GM19238 (cell line): ENCODE data around the gene SPTBN1.

ENCODE experiments used
- DNase-seq: peaks from one replicate; pipeline ENCODE4 v3.0.0; 2011; ENCODE audit warnings: low spot score; ENCODE audit not compliant: insufficient read length

SPTBN1 gene

DNA sequence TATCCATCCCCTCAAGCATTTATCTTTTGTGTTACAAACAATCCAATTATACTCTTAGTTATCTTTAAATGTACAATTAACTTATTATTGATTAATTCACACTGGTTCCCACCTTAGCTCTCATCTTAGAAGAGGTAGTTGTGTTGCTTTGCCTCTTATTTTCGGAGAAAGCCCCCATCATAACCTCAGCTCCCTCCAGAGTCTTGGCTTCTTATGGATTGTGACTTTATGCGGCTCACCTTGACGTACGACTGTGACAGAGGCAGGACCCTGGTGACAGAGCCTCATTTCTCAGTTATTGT, 132.9 kb downstream of the SPTBN1 start:
- no peak for DNase-seq

DNA sequence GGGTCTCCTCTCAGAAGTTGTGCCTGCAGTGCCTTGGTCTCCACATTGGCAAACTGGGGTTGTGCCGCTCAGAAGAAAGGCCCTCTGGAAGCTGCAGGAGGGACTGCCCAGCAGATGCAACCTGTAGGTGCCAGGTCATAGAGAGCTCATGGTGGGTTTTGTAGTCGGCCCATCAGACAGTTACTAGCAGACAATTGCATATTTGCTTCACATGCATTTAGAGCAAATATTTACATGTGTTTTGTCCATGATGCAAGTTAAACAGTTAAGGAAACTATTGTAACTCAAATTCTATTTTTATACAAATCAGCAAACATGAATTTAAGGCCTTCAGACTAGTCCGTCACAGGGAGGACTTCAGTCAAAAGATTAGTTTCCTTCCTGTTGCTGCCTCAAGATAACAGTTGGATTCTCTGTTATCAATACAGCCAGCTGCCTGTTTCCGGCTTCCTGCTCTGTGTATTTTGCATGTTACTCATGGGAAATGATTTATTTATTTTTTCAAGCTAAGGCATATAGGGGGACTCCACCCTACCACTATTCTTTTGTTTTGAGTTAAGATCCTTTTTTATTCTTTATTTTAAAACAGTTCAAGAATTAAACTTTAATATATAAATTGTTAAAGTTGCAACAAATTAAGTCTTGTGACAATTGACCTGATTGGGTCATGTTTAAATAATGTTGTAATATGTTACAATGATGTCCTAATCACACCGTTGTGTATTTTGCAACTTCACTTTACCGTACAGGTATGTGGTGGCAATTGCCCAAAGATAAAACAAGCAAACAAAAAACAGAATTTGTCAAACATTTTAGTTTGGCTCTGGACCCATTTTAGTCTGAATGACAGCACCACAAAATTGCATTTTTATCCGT, 133.5 kb downstream of the SPTBN1 start:
- no peak for DNase-seq

DNA sequence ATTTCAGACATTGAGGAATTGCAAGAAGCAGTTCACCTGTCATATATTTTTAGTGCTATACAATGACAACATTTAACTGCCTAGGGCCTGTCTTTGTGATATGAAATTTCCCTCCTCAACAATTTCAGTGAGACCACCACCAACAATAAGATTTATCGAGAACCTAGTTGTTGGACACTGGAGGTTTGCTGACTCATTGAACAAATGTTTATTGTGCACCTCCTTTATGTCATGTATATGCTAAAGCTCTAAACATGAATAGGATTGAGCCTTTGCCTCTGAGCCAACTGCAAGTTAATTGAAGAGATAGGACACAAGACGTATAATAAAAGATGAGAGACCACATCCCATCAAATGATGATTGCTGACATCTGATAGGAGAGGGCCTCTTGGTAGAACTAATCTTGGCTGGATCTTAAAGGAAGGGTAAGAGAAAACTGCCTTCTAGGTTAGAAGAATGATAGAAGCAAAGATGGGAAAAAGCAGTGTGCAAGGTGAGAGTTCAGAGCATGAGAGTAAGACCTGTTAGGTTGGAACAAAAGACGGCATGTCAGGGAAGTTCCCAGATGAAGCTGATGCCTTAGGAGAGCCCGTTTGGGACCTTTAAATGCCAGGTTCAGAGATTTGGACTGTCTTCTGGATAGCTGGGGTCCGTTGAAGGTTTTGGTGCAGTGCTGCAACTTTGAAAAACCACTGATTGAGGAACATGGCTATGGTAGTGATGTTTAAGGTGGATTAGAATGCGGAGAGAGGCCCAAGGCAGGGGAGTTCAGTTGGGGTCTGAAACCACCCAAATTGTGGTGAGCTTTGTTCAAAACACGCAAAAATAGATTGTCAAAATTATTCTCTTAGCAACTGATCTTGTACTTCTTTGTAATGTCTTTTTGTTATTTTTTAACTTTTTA, 134.3 kb downstream of the SPTBN1 start:
- DNase-seq: no peak

DNA sequence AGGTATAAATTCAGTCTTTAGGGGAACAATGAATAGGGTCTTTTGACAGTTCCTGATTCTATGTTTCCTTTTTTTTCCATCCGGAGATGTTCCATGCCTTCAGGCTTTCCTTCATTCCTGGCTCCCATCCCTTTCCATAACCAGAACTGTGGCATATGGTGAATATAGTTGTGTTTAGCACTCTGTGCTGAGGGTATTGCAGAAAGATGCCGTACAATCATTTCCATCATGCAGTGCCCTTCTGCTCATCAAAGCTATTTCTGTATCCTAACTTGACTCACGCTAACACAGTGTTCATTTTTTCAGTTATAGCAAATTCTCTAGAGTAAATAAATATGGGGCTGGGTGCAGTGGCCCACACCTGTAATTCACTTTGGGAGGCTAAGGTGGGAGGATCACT, 135.4 kb downstream of the SPTBN1 start:
- no peak for DNase-seq

DNA sequence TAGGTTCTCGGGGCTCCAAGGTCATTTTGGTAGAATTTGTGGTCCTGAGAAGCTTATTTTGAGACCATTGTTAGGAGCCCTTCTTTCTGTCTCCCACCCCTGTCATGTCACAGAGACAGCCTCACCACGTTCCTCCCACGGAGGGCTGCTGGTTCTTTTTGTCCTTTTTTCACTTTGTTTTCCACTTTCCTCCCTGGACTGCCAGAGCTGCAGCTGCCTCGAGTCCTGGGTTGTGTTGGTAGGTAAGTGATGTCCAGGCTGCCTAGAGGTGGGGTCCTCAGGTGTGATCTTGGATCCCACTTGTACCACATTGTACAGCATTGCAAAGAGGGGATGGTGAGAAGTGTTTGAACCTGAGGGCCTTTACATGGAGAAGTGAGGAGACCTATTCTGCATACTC, 137.1 kb downstream of the SPTBN1 start:
- no peak for DNase-seq

DNA sequence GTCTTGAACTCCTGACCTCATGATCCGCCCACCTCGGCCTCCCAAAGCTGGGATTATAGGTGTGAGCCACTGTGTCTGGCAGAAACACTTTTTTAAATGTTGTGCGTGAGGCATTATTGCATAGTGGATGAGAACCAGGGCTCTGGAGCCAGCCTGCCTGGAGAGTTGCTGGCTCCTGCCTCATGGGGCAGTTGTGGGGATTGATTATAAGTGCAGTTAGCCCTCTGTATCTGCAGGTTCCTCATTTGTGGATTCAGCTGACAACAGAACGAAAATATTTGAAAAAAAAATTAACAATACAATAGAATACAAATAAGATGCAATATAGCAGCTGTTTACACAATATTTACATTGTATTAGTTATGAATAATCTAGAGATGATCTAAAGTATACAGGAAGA, 137.9 kb downstream of the SPTBN1 start:
- DNase-seq: no peak

DNA sequence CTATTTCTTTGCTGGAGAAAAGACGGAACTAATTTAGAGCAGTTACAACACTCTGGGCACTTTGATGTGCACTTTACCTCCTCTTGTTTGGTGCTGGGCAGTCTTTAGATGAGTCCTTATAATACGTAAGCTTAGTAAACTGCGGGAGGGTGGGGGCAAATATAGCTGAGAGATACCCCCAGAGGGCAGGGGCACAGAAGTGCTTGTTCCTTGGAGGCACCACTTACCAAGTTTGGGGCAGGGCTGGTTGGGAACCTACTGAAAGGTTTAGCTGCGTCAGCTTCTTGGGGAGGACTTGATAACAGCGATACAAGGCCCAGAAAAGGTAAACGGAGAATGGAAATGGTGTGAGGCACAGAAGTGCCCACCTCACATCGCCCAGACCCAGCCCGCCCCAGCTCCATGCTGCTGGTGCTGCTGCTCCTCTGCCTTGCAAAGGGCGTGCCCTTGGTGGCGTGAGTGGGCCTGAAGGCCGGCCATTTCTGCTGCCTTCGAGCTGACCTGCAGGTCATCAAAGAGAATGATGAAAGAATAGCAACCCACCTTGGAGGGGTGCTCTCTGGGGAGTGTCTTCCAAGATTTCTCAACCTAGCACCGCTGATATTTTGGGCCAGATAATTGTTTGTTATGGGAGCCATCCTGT, 139.2 kb downstream of the SPTBN1 start:
- no peak for DNase-seq

DNA sequence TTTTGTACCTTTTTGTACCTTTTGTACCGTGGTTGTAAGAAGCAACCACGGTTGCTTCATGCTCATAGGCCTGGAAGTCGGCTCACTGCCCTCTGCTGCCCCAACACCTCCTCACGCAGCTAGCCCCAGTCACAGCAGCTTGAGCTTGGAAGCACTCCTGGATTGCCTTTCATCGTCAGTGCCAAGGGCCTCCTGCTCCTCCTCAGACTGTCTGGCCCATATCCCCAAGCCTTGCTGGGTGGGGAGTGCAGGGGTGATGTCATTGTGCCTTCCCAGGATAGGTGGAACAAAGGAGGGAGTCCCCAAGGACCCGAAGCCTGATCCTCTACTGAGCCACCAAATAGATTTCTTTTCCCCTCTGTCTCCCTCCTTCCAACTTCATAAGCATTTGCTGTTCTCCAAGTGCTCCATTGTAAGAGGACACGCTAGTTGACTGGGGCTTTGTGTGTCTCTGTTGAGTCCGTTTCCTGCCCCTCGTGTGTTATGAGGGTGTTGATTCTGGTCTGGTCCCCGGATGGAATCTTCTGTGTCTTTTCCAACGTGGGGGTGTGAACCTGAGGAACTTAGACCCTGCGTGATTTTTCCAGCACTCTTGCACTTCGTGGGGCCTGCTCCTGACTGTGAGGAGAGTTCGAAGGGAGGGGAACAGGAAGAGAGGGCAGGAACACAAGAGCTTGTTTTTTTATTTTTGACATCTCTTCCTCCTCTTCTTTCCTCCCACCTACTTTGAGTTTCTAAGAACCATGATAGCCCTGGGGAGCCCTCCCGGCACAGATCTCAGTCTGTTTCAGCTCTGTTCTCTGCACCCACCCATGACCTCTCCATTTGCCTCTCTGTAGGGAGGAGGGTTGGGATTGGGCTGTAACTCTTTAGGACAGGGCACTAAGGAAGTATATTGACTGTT, 140.1 kb downstream of the SPTBN1 start:
- DNase-seq: no peak

DNA sequence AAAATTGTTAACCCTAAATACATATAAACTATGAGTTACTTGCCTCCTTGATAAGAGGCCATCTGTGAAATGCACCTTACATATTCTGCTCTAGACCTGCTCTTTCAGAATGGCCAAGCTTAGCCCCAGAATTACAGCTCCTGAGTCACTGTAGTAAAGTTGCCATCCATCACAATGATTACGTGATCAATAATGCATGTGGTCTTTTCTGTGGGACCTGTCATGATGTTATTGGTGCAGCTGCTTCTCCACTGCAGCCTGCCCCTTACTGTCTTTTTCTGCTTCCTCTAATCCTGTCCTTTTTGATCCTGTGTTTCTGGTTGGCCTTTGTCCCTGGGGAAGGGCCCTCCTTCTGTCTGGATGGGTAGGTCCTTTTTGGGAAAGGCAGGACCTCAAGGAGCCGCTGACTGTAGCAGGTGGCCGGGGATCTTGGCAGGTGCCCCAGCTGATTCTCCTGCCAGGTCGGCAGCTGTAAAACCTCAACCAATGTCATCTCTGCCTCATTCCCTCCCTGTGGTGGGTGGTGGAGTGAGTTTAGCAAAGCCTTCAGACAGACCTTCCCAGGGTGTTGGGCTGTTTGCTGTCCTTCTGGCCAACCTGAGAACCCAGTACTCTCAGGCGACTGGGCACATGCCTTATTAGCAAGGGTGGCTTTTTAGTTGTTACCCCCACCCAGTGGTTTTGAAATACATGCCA, 141.2 kb downstream of the SPTBN1 start:
- no peak for DNase-seq

DNA sequence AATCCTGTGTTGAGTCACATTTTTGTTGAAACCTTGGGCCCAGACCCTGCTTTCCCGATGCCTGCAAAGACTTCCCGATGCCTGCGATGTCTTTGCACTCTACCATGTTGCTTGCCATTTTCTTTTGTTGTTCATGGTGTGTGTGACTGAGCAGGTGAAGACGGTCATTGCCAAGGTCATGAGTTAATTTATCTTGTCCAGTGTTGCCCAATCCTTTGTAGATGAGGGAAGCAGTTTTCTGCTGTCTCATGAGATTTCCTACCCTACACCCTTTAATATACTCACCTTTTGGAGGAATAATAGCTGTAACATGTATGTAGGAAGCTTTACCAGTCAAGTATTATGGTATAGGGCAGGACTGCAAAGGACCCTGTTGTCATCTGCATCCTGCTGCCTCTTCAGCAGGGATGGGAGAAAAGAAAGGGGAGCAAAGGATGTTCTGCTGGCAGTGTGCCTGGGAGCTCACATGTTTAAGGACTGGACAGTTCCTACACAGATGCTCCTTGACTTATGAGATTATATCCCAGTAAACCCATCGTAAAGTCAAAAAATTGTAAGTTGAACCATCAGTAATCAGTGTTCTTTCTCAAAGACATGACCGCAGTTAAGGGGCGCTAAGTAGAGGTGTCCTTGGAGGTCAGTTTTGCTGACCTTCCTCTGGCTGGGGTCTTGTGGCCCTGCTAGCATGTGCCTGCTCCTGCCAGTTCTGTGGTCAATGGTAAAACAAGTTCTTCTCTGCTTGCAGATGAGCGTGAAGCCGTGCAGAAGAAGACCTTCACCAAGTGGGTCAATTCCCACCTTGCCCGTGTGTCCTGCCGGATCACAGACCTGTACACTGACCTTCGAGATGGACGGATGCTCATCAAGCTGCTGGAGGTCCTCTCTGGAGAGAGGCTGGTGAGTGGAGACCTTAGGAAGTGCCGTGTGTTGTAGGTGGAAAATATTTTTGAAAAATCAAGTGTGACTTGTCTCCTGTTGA, 142.5 kb downstream of the SPTBN1 start:
- DNase-seq: no peak

DNA sequence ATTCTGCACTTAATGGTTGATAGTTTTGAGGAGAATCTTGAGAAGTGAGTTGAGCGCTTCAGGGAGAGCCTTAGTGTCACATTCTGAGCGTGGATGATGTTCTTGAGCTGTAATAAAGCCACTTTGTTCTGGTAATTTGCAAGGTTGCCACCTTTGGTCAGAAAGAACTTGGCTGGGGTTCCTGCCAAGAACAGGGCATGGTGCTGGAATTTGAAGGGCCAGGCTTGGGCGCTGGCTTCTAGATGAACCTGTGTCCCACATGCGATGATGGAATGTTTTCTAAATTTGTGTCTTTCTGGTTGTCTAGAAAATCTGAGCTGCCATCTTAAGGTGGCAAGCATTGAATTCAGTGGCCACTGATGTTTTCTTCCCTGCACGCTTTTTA, 143.2 kb downstream of the SPTBN1 start:
- no peak for DNase-seq

DNA sequence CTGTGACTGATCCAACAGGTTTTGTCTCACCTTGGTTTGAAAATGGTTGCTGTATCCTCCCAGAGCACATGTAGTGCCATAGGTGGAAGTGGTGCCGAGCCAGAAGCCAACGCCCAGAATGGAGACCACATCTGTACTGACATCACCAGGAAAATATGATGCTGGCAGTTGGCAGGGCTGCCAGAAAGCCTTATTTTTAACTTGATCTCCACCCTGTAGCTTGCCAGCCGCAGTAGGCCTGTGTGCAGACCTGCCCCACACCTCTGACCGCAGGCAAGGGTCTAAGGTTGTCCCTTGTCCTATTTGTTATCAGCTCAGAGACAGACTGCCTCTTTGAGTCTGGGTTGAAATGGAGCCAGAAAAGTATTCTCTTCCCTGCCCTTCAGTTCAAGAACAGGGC, 143.8 kb downstream of the SPTBN1 start:
- no peak for DNase-seq

DNA sequence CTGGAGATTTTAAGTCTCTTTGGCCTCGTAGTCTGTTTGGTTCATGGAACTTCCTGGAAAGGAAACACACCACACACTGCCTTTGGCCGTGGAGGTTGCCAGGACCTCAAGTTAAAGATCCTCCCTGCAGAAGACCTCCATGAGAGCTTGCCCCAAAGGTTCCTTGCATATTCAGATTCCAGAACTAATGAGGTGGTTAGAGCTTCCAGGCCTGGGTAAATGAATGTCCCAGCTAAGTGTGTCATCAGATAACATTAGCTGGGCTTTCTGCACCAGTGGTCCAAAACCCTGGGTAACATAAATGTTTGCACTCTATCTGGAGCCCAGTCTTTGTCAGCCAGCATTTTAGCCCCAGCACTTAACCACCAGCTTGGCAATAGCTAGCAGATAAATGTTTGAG, 145.2 kb downstream of the SPTBN1 start:
- DNase-seq: no peak

DNA sequence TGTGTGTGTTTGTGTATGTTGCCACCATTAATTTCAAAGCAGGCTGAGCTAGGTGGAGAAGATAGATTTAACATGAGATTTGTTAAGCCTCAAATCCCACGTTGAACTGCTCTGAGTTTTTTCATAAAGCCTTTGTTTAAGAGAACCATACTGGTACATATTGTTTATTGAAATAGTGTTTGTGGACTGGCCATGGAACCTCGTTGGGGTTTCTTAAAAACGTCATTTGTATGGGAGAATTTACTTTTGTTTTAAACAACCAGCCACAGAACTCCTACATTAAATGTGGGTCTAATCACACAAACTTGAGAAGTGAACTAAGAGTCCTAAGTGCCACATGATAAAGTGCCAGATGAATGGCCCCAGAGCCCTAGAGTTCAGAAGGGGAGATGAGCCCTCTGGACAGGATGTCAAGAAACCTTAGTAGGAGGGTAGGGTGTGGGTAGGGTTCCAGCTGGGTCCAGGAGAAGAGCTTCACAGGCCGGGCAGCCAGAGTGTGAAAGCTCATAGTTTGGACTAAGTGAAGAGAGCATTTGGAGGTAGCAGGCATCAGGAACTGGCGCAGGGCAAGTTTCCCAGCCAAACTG, 146.7 kb downstream of the SPTBN1 start:
- DNase-seq: no peak

DNA sequence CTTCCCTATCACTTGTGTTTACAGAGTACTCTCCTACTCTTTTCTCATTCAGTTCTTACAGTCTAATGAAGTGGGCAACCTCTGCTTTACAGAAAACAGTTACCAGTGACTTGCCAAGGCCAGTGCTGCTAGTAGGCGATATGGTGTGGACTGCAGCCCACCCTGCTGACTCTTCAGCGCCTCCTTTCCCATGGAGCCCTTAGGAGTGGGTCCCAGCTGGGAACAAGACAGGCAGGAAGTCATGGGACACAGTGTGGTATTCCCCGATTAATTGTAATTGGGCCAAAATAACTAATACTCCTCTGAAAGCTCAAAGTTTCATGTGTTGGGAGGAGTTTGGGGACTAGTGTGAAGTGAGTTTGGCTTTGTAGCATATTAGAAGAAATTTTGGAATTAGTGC, 147.2 kb downstream of the SPTBN1 start:
- no peak for DNase-seq

DNA sequence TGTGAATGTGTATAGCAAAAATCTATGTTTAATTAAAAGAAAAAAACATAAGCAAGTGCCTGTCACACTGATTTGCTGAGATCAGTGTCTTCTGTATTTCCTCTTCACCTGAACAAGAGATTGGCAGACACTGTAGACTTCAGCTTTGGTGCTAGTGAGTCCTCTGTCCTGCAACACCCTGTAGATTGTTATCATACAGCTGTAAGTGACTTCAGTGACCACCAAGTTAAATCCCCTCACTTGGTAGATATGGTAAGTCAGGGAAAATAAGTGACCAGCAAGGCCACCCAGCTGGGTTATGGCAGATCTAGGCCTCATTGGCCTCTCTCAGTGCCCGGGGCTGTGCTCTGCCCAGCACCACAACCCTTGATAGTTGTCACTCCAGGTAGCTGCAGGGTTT, 147.7 kb downstream of the SPTBN1 start:
- DNase-seq: no peak

DNA sequence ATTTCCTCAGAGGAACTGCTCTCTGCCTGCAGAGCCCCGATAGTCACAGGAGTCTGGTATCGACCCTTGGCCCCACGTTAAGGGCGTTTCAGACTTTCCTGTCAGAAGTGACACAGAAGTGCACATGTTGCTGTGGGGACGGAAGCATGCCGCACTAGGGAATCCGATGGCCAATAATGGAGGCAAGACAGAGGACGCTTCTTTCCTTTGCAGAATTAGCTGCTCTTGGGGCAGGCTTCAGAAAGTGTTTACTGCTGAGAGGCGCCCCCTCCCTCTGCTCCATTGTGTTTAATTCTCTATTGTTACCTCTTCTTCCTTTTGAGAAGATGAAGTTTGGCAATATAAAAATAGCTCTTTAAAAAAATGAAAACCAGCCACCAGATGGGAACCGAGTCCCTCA, 148.7 kb downstream of the SPTBN1 start:
- no peak for DNase-seq

DNA sequence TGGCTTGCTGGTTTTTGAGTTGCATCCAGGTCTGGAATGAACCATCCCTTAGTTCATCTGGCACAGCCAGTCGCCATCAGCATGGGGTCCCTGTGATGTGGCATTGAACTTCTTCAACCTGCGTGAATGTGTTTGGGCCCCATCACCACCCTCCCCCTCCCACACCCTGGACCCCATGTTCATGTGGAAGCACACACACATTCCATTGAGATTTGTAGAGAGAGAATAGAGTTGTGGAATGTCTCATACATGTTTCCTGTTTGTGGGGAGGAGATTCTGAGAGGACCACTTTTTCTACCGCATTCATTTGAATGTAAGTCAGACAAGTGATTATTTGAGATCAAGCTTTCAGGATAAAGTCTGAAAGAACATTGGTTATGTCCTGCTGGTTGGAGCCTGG, 149.7 kb downstream of the SPTBN1 start:
- DNase-seq: no peak

DNA sequence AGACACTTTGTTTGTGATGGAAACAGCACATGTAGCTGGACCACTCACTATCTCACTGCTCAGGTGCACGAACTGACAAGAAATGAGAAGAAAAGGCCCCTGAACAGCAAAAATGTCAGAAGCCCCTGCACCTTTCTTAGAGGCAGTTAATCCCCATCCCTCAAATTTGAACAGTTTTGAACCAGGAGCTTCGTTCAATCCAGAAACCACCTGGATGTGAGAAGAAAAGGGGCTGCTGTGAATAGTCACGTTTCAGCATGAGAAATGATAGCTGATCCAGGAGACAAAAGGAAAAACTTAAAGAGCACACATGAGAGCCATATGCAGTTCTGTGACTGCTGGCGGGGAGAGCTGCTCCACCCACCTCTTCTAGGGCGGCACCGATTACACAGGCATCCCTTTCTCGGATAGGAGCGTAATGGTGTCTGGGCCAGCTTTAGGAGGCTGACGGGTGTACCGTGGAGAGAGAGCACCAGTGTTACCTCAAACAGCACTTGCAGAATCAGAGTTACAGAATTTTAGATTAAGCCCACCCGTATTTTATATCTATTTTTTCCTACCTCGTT, 150.3 kb downstream of the SPTBN1 start:
- DNase-seq: no peak
